OCI-LY7 (cell line): ENCODE data around the gene NOMO2.
"Not testable (repeated sequence)": the region's sequence is repeated elsewhere in the genome, so short reads cannot be mapped to it uniquely, and the experiment has no call there.

ENCODE experiments used
- CTCF ChIP-seq: fragments of 200-600 bp; sonication (generic); conservative IDR thresholded peaks from 2 replicates; pipeline ENCODE4 v1.5.1; 2014; ENCODE audit warnings: mild to moderate bottlenecking, antibody characterized with exemption, low read length, moderate library complexity, mixed read lengths
- EZH2phosphoT487 ChIP-seq: fragments of 200-600 bp; sonication (generic); IDR thresholded peaks from 2 replicates; pipeline ENCODE4 v1.6.1; 2018; ENCODE audit warnings: low read depth, borderline replicate concordance, mild to moderate bottlenecking, mixed run types, antibody characterized with exemption, low read length, moderate library complexity, mixed read lengths

GRCh38 chr16:18546853-18547252, 15.0 kb downstream of the NOMO2 start:
- not testable (repeated sequence) for TF ChIP-seq EZH2phosphoT487, CTCF
